GM12891 (cell line): ENCODE data around the gene SORCS2.

Source experiments
- DNase-seq: peaks from one replicate; pipeline ENCODE4 v3.0.0; 2011; ENCODE audit warnings: low spot score; ENCODE audit not compliant: insufficient read length
- FAIRE-seq: peaks from 2 replicates; lab custom pipeline; 2011; peaks lifted over from hg19 to GRCh38; lab: Jason Lieb, UNC
- PAX5 ChIP-seq: IDR thresholded peaks from 2 replicates; pipeline ENCODE4 v1.6.1; 2011; ENCODE audit warnings: low read length, moderate library complexity, mild to moderate bottlenecking; ENCODE audit not compliant: insufficient read depth, severe bottlenecking
- POLR2A ChIP-seq: IDR thresholded peaks from 2 replicates; pipeline ENCODE4 v1.6.1; 2011; ENCODE audit warnings: low read depth, low read length, control low read depth
- POLR2AphosphoS5 ChIP-seq: IDR thresholded peaks from 2 replicates; pipeline ENCODE4 v1.6.1; 2011; ENCODE audit warnings: low read depth, low read length, control low read depth
- POU2F2 ChIP-seq: IDR thresholded peaks from 2 replicates; pipeline ENCODE4 v1.6.1; 2011; ENCODE audit warnings: low read depth, mild to moderate bottlenecking, control low read depth, low read length, moderate library complexity
- SPI1 ChIP-seq: IDR thresholded peaks from 2 replicates; pipeline ENCODE4 v1.6.1; 2011; ENCODE audit warnings: low read depth, low read length, control low read depth
- TAF1 ChIP-seq: IDR thresholded peaks from 2 replicates; pipeline ENCODE4 v1.6.1; 2011; ENCODE audit warnings: low read depth, low read length, control low read depth

Gene SORCS2

GRCh38 chr4:7197910-7198309, 5.6 kb downstream of the SORCS2 start:
- no peak for DNase-seq

GRCh38 chr4:7198440-7199128, 6.2 kb downstream of the SORCS2 start:
- DNase-seq = no peak
- no peak for TF ChIP-seq SPI1
- TF ChIP-seq POLR2A = no peak
- TF ChIP-seq POLR2AphosphoS5 = no peak
- no peak for TF ChIP-seq POU2F2
- no peak for TF ChIP-seq PAX5
- TF ChIP-seq TAF1 = no peak
- no peak for FAIRE-seq

More at GRCh38 chr4:7197910-7198309, 5.6 kb downstream of the SORCS2 start:
- TF ChIP-seq PAX5 (no peak), SPI1 (no peak), TAF1 (no peak), POLR2AphosphoS5 (no peak), POLR2A (no peak), POU2F2 (no peak)
- no peak for FAIRE-seq

DNA sequence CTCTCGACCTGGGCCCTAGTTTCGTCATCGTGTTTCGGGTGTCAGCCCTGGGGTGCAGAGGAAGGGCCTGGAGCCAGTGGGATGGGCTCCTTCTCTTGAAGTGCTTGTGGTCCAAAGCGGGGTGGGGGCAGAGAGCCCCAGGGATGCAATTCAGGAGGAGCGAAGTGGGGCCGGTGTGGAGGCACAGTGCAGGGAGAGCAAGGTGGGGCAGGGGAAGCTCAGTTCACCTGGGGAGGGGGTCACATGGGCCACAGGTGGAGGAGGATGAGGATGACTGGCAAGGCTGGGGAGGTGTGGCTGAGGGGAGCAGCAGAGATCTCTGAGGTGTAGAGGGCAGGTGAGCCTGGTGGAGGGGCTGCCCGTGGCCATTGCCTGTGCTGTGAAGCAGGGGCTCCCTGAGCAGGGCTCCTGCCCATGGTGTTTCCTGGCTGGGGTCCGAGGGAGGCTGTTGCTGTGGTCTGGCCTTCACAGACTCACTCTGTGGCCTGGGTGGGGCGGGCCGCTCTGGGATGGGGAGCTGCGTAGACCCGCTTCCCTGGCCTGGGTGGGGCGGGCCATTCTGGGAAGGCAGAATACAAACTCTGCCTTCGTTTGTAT, 6.9 kb downstream of the SORCS2 start:
- DNase-seq (no peak), FAIRE-seq (no peak)
- TF ChIP-seq POLR2AphosphoS5 (no peak), POLR2A (no peak), SPI1 (no peak), POU2F2 (no peak), TAF1 (no peak), PAX5 (no peak)

- FAIRE-seq (no peak), DNase-seq (no peak)
- TF ChIP-seq PAX5 = no peak
- TF ChIP-seq POLR2AphosphoS5 = no peak
- no peak for TF ChIP-seq TAF1
- TF ChIP-seq SPI1 = no peak
- no peak for TF ChIP-seq POLR2A
- TF ChIP-seq POU2F2 = no peak
Measured at GRCh38 chr4:7199771-7200441, 7.6 kb downstream of the SORCS2 start.

DNA sequence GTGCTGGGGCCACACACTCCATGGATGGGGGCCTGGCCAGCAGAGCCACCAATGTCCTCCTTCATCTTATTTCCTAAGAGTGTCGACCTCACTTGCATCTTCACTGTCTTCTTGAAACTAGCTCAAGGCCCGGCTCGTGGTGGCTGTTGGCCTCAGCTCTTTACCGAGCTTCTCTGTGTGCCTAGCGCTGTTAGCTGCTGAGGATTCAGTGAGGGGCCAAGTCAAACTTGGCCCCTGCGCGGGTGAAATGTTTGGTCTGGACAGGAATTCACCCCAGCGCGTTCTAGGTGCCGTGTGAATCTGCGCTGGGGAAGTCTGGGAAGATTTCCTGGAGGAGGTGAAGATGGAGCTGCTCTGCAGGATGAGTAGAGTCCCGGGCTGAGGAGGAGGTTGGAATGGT, 8.5 kb downstream of the SORCS2 start:
- DNase-seq (no peak), FAIRE-seq (no peak)
- TF ChIP-seq POU2F2 = no peak
- no peak for TF ChIP-seq PAX5
- no peak for TF ChIP-seq POLR2AphosphoS5
- TF ChIP-seq SPI1 = no peak
- TF ChIP-seq TAF1 = no peak
- TF ChIP-seq POLR2A = no peak

DNA sequence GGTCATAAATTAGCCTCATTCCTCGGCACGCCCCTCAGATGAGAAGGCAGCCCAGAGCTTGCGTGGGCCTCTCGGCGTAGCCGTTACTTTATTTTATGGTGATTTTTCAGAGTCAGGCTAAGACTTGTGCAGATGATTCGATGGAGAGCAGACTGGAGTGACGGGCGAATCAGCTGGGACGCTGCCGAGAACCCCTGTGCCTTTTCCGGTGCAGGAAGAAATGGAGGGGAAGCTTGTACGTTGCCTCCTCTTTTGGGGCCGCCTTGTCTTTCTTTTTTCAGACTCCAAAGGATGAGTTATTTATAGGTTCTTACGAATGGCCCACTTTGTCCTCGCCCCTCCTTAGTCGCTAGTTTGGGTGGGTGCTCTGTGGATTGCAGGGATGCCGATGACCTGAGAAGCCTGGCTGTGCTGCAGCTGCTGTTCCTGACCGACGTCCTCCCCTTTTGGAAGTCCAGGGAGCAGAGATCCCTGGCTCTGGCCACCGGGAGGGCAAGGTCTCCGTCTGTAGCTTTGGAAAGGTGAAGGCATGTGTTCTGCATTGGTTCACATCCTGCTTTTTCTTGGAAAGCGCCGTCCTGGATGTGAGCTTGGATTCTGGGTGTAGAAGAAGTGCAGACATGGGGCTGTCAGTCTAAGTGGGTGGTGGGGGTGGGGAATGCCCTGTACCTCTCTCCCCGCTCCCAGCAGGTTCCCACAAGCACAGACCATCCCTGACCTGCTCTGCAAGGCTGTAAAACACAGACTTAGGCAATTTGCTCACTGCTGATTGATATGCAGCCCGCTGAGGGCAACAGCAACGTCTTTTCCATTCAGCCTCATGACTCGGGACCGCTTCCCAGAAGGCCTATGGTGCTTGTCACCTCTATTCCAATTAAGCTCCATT, 9.3 kb downstream of the SORCS2 start:
- FAIRE-seq (no peak), DNase-seq (no peak)
- TF ChIP-seq PAX5 (no peak), POLR2AphosphoS5 (no peak), TAF1 (no peak), SPI1 (no peak), POLR2A (no peak)

GRCh38 chr4:7202411-7202810, 10.1 kb downstream of the SORCS2 start:
- DNase-seq (no peak), FAIRE-seq (no peak)
- TF ChIP-seq PAX5 (no peak), POLR2AphosphoS5 (no peak), POLR2A (no peak), POU2F2 (no peak), SPI1 (no peak), TAF1 (no peak)

DNA sequence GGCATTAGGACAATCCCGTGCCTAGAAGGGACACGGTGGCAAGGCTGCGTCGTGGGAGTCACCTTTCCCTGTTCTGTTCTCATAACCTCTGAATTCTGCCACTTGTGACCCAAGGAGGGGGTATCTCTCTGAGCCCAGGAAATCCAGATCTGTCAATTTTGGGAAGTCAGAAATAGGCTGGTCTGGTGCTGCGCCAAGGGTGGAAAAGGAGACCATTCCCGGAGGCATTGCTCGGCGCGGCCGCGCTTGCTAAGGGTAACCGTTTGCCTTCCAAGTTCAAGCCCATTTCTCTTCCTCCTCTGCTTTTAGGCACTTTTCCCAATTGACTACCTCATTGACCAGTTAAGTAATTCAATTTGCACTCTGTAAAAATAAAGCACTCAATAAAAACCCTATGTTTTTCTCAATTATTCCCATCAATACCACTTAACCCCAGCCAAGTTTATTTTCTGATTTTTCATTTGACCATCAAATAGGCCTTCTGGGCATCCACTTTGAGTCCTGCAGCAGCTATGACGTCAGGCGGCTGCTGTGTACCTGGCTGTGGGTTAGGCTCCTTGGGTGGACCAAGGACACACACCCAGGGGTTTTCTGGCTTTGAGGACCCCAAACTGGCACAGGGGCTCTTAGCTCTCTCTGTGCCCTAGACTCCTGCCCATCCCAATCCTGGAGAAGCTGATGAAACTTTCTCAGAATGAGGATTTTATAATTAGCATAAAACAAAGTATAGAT, 12.5 kb downstream of the SORCS2 start:
- no peak for DNase-seq
- TF ChIP-seq POU2F2 = no peak
- TF ChIP-seq POLR2AphosphoS5 = no peak
- TF ChIP-seq POLR2A = no peak
- no peak for TF ChIP-seq SPI1
- no peak for TF ChIP-seq TAF1
- no peak for TF ChIP-seq PAX5
- FAIRE-seq = no peak
